Natural killer cell treated with Interleukin-12 subunit alpha and Interleukin-12 subunit beta and Interleukin-15 and Interleukin-18, amount 100 ng/mL, for 72 hours (primary cell): ENCODE measurements around the gene SCN10A. TPM values are rescaled to one million over a fixed set of nuclear protein-coding genes. Genes with fewer than 3 reads are reported as not detected.

Experiments
- ATAC-seq, 2 donors: fragments of 150-1000 bp; cut with Tn5 transposase in 1 of 2; sonication (Bioruptor Pico), chemical (Tn5 transposase) in 1 of 2; 2 replicates each; pipeline ENCODE4 v1.10.0; 2021
- DNase-seq: peaks from one replicate; pipeline ENCODE4 v3.0.0; 2022; ENCODE audit warnings: low spot score
- H3K27ac Mint-ChIP-seq, 2 donors: 1 replicate in 1 of 2; 2 replicates in 1 of 2; pipeline ENCODE4 v1.8.0; 2022; ENCODE audit warnings: mixed read lengths in 2 of 2, mild to moderate bottlenecking in 1 of 2, moderate library complexity in 1 of 2
- H3K27me3 Mint-ChIP-seq, 2 donors: 1 replicate in 1 of 2; 2 replicates in 1 of 2; pipeline ENCODE4 v1.8.0; 2022; ENCODE audit warnings: mixed read lengths in 2 of 2
- H3K36me3 Mint-ChIP-seq: one replicate; pipeline ENCODE4 v1.8.0; 2022; ENCODE audit warnings: mixed read lengths
- H3K4me1 Mint-ChIP-seq, 2 donors: 1 replicate in 1 of 2; 2 replicates in 1 of 2; pipeline ENCODE4 v1.8.0; 2022; ENCODE audit warnings: low read depth in 2 of 2, mixed read lengths in 2 of 2, mild to moderate bottlenecking in 1 of 2
- H3K4me3 Mint-ChIP-seq: one replicate; pipeline ENCODE4 v1.8.0; 2022; ENCODE audit warnings: mixed read lengths
- H3K9me3 Mint-ChIP-seq: 2 replicates; pipeline ENCODE4 v1.8.0; 2022; ENCODE audit warnings: mixed read lengths
- total RNA-seq, 2 donors: library from RNA; stranded (reverse); gene quantifications; one replicate each; pipeline ENCODE4 v1.2.3, GENCODE V29; 2022

Gene SCN10A
- total RNA-seq: not detected

GRCh38 chr3:38816026-38816425 lies at the start of gene SCN10A:
Gene SCN10A, minus strand, starts transcription at chr3:38816217. Its CDS starts 22,207 bp downstream, at chr3:38794010.
- peaks cover 7 to 18% of the 10 kb centered on the region in 2 donors for H3K27me3 Mint-ChIP-seq
- ATAC-seq: no peak

GRCh38 chr3:38853011-38853410 lies 37.0 kb upstream of the SCN10A start:
- ATAC-seq (no peak), DNase-seq (no peak)
- Mint-ChIP-seq H3K4me1 (no peaks in the 10 kb centered on the region), H3K9me3 (no peaks in the 10 kb centered on the region), H3K27me3 (peaks cover 13 to 23% of the 10 kb centered on the region in 2 donors), H3K36me3 (no peaks in the 10 kb centered on the region), H3K27ac (no peak overlapping the region), H3K4me3 (no peak overlapping the region)

More at GRCh38 chr3:38816026-38816425, at the start of gene SCN10A:
- H3K9me3 Mint-ChIP-seq: no peaks in the 10 kb centered on the region
- H3K36me3 Mint-ChIP-seq: no peaks in the 10 kb centered on the region
- no peak for DNase-seq
- H3K27ac Mint-ChIP-seq: no peak within 1 kb of the TSS
- no peak within 1 kb of the TSS for H3K4me3 Mint-ChIP-seq
- H3K4me1 Mint-ChIP-seq: no peaks in the 10 kb centered on the region

- Mint-ChIP-seq H3K4me1 (no peaks in the 10 kb centered on the region), H3K36me3 (no peaks in the 10 kb centered on the region), H3K4me3 (no peak overlapping the region), H3K9me3 (no peaks in the 10 kb centered on the region), H3K27me3 (peaks cover 24 to 49% of the 10 kb centered on the region in 2 donors), H3K27ac (no peak overlapping the region)
- DNase-seq (no peak), ATAC-seq (no peak)
Observed at GRCh38 chr3:38843898-38844297, 27.9 kb upstream of the SCN10A start.

- H3K4me1 Mint-ChIP-seq: no peaks in the 10 kb centered on the region
- H3K27ac Mint-ChIP-seq: no peak overlapping the region
- no peaks in the 10 kb centered on the region for H3K36me3 Mint-ChIP-seq
- ATAC-seq (no peak), DNase-seq (no peak)
- H3K9me3 Mint-ChIP-seq: no peaks in the 10 kb centered on the region
- peaks cover 23 to 48% of the 10 kb centered on the region in 2 donors for H3K27me3 Mint-ChIP-seq
- H3K4me3 Mint-ChIP-seq: no peak overlapping the region
Observed at GRCh38 chr3:38842266-38842965, 26.4 kb upstream of the SCN10A start.

- peaks cover 19 to 39% of the 10 kb centered on the region in 2 donors for H3K27me3 Mint-ChIP-seq
- ATAC-seq: no peak
- DNase-seq: no peak
- H3K4me3 Mint-ChIP-seq: no peak overlapping the region
- H3K9me3 Mint-ChIP-seq: no peaks in the 10 kb centered on the region
- H3K36me3 Mint-ChIP-seq: no peaks in the 10 kb centered on the region
- no peaks in the 10 kb centered on the region for H3K4me1 Mint-ChIP-seq
- no peak overlapping the region for H3K27ac Mint-ChIP-seq
Observed at GRCh38 chr3:38840987-38841386, 25.0 kb upstream of the SCN10A start.

GRCh38 chr3:38837358-38837757 lies 21.3 kb upstream of the SCN10A start:
- peak in 1 of 2 donors; percentile 54 for ATAC-seq
- H3K27me3 Mint-ChIP-seq: peaks cover 6 to 18% of the 10 kb centered on the region in 2 donors
- H3K27ac Mint-ChIP-seq: no peak overlapping the region
- H3K9me3 Mint-ChIP-seq: no peaks in the 10 kb centered on the region
- peaks cover 8 to 10% of the 10 kb centered on the region in 2 donors for H3K4me1 Mint-ChIP-seq
- no peaks in the 10 kb centered on the region for H3K36me3 Mint-ChIP-seq
- no peak overlapping the region for H3K4me3 Mint-ChIP-seq
- no peak for DNase-seq

GRCh38 chr3:38836561-38836960 lies 20.5 kb upstream of the SCN10A start:
- H3K27me3 Mint-ChIP-seq: peaks cover 5 to 15% of the 10 kb centered on the region in 2 donors
- H3K27ac Mint-ChIP-seq: no peak overlapping the region
- H3K4me1 Mint-ChIP-seq: peaks cover 8 to 10% of the 10 kb centered on the region in 2 donors
- DNase-seq (no peak), ATAC-seq (no peak)
- H3K4me3 Mint-ChIP-seq: no peak overlapping the region
- H3K9me3 Mint-ChIP-seq: no peaks in the 10 kb centered on the region
- no peaks in the 10 kb centered on the region for H3K36me3 Mint-ChIP-seq

- H3K27ac Mint-ChIP-seq: no peak overlapping the region
- no peak overlapping the region for H3K4me3 Mint-ChIP-seq
- H3K27me3 Mint-ChIP-seq: peaks cover 4 to 11% of the 10 kb centered on the region in 2 donors
- no peaks in the 10 kb centered on the region for H3K9me3 Mint-ChIP-seq
- DNase-seq (no peak), ATAC-seq (no peak)
- H3K36me3 Mint-ChIP-seq: no peaks in the 10 kb centered on the region
- H3K4me1 Mint-ChIP-seq: peaks cover 8 to 10% of the 10 kb centered on the region in 2 donors
Observed at GRCh38 chr3:38835939-38836338, 19.9 kb upstream of the SCN10A start.

- H3K27ac Mint-ChIP-seq: no peak overlapping the region
- no peaks in the 10 kb centered on the region for H3K9me3 Mint-ChIP-seq
- ATAC-seq (no peak), DNase-seq (no peak)
- H3K4me1 Mint-ChIP-seq: peaks cover 8 to 10% of the 10 kb centered on the region in 2 donors
- no peak overlapping the region for H3K4me3 Mint-ChIP-seq
- H3K27me3 Mint-ChIP-seq: peaks cover 2 to 4% of the 10 kb centered on the region in 2 donors
- no peaks in the 10 kb centered on the region for H3K36me3 Mint-ChIP-seq
Observed at GRCh38 chr3:38834717-38835116, 18.7 kb upstream of the SCN10A start.

GRCh38 chr3:38834110-38834509 lies 18.1 kb upstream of the SCN10A start:
- H3K4me1 Mint-ChIP-seq: peaks cover 8 to 10% of the 10 kb centered on the region in 2 donors
- ATAC-seq (peak; percentile 76 to 80), DNase-seq (peak; percentile 69)
- H3K27ac Mint-ChIP-seq: no peak overlapping the region
- no peaks in the 10 kb centered on the region for H3K27me3 Mint-ChIP-seq
- H3K36me3 Mint-ChIP-seq: no peaks in the 10 kb centered on the region
- no peak overlapping the region for H3K4me3 Mint-ChIP-seq
- H3K9me3 Mint-ChIP-seq: no peaks in the 10 kb centered on the region

- no peaks in the 10 kb centered on the region for H3K36me3 Mint-ChIP-seq
- H3K9me3 Mint-ChIP-seq: no peaks in the 10 kb centered on the region
- DNase-seq (no peak), ATAC-seq (peak in 1 of 2 donors; percentile 29)
- no peak overlapping the region for H3K4me3 Mint-ChIP-seq
- H3K27ac Mint-ChIP-seq: no peak overlapping the region
- peaks cover 4 to 6% of the 10 kb centered on the region in 2 donors for H3K4me1 Mint-ChIP-seq
- H3K27me3 Mint-ChIP-seq: peaks cover 0 to 1% of the 10 kb centered on the region in 2 donors
Observed at GRCh38 chr3:38829404-38829803, 13.4 kb upstream of the SCN10A start.

GRCh38 chr3:38828681-38829080 lies 12.7 kb upstream of the SCN10A start:
- DNase-seq (no peak), ATAC-seq (no peak)
- Mint-ChIP-seq H3K4me3 (no peak overlapping the region), H3K4me1 (peaks cover 0 to 3% of the 10 kb centered on the region in 2 donors), H3K9me3 (no peaks in the 10 kb centered on the region), H3K27ac (no peak overlapping the region), H3K27me3 (peaks cover 3 to 5% of the 10 kb centered on the region in 2 donors), H3K36me3 (no peaks in the 10 kb centered on the region)

GRCh38 chr3:38827791-38828190 lies 11.8 kb upstream of the SCN10A start:
- Mint-ChIP-seq H3K4me3 (no peak overlapping the region), H3K4me1 (no peaks in the 10 kb centered on the region), H3K27ac (no peak overlapping the region), H3K36me3 (no peaks in the 10 kb centered on the region), H3K27me3 (peaks cover 3 to 6% of the 10 kb centered on the region in 2 donors), H3K9me3 (no peaks in the 10 kb centered on the region)
- ATAC-seq (no peak), DNase-seq (no peak)

- no peaks in the 10 kb centered on the region for H3K4me1 Mint-ChIP-seq
- H3K27me3 Mint-ChIP-seq: peaks cover 6 to 19% of the 10 kb centered on the region in 2 donors
- H3K4me3 Mint-ChIP-seq: no peak overlapping the region
- ATAC-seq (no peak), DNase-seq (no peak)
- H3K27ac Mint-ChIP-seq: no peak overlapping the region
- H3K36me3 Mint-ChIP-seq: no peaks in the 10 kb centered on the region
- no peaks in the 10 kb centered on the region for H3K9me3 Mint-ChIP-seq
Observed at GRCh38 chr3:38826001-38826400, 10.0 kb upstream of the SCN10A start.
